GM06990 (cell line): ENCODE measurements around the gene SLC9A8.
A peak's percentile ranks its signal among the peaks of the same experiment; 100 is the strongest.

Experiments used
- DNase-seq: peaks from one replicate; pipeline ENCODE4 v3.0.0-alpha.2; 2011; ENCODE audit not compliant: insufficient read length; ENCODE audit errors: extremely low read depth
- H3K27me3 ChIP-seq: replicated peaks from 2 replicates; pipeline ENCODE4 v1.6.0; 2011; ENCODE audit warnings: low read length; ENCODE audit not compliant: control insufficient read depth, insufficient read depth
- H3K36me3 ChIP-seq: 2 replicates; pipeline ENCODE4 v1.5.1; 2011; ENCODE audit warnings: low read length; ENCODE audit not compliant: control insufficient read depth, insufficient read depth
- H3K4me3 ChIP-seq: replicated peaks from 2 replicates; pipeline ENCODE4 v1.5.1; 2011; ENCODE audit warnings: low read depth, mild to moderate bottlenecking, control low read depth, low read length
- TF ChIP-seq, protein P1 (sequence below): IDR thresholded peaks from 2 replicates; pipeline ENCODE4 v1.5.1; 2011; ENCODE audit warnings: low read length, control low read depth, mild to moderate bottlenecking, inconsistent platforms; ENCODE audit not compliant: insufficient read depth, poor library complexity, severe bottlenecking

Gene SLC9A8

DNA sequence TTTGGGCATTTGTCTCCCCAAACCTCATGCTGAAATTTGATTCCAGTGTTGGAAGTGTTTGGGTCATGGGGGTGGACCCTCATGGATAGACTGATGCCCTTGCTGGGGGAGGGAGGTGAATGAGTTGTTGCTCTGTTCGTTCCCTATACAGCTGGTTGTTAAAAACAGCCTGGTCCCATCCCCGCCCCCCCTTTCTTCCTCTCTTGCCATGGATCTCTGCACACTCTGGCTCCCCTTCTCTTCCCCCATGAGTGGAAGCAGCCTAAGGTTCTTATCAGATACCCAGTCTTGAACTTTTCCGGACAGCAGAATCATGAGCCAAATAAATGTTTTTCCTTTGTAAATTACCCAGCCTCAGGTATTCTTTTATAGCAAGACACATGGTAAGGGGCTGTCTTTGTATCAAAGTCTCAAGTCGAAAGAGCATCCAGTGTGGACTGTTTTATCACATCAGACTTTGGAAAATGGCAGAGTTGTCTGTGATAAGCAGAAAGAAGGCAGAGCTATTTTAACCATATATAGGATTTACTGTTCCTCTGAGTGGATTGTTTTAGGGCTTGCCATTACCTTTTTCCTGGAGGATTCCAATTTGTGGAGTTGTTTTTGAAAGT, 31.2 kb downstream of the SLC9A8 start:
- Histone ChIP-seq H3K36me3 (peaks cover 3% of the 10 kb centered on the region), H3K4me3 (no peak overlapping the region), H3K27me3 (no peaks in the 10 kb centered on the region)
- TF ChIP-seq, protein P1, sequence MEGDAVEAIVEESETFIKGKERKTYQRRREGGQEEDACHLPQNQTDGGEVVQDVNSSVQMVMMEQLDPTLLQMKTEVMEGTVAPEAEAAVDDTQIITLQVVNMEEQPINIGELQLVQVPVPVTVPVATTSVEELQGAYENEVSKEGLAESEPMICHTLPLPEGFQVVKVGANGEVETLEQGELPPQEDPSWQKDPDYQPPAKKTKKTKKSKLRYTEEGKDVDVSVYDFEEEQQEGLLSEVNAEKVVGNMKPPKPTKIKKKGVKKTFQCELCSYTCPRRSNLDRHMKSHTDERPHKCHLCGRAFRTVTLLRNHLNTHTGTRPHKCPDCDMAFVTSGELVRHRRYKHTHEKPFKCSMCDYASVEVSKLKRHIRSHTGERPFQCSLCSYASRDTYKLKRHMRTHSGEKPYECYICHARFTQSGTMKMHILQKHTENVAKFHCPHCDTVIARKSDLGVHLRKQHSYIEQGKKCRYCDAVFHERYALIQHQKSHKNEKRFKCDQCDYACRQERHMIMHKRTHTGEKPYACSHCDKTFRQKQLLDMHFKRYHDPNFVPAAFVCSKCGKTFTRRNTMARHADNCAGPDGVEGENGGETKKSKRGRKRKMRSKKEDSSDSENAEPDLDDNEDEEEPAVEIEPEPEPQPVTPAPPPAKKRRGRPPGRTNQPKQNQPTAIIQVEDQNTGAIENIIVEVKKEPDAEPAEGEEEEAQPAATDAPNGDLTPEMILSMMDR, result no peak
- DNase-seq, result no peak

DNA sequence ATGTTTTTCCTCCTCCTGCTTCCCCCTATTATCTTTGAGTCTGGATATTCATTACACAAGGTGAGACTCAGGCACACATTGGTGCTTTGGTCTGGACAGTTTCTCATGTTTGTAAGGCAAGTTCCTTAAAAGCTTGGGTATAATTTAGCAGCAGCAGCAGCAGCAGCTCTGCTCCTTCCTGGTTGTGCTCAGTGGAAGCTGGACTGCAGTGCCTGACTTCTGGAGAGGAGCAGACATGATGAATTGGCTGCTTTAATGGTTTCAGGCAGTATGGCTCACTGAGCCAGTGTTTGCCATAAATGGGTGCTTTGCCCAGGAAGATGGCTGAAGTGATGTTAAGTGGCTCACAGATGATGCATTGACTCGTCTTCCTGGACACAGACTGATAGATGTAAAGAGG, 32.4 kb downstream of the SLC9A8 start:
- no peak overlapping the region for H3K4me3 ChIP-seq
- no peaks in the 10 kb centered on the region for H3K27me3 ChIP-seq
- no peak for DNase-seq
- TF ChIP-seq, protein P1, result no peak
- peaks cover 5% of the 10 kb centered on the region for H3K36me3 ChIP-seq

DNA sequence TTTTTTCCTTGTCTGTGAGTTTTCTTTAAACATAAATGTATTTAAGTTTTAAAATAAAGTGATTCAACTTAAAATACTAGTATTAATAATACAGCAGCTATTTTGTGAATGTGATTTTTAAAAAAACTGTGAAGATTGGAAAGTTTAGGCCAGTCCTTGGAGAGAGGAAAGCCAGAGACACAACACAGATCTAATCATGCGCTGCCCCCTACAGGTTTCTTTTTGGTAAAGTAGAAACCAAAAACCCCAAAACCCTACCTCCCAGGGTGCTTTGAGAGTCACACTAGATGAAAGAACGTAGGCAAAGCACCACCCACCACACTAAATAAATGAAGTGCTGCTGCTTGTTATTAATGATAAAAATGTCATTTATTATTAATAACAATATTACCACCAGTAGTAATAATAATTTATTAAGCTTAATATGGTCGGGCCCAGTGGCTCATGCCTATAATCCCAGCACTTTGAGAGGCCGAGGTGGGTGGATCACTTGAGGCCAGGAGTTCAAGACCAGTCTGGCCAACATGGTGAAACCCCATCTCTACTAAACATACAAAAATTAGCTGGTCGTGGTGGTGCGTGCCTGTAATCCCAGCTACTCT, 33.7 kb downstream of the SLC9A8 start:
- Histone ChIP-seq H3K27me3 (no peaks in the 10 kb centered on the region), H3K36me3 (peaks cover 4% of the 10 kb centered on the region), H3K4me3 (no peak overlapping the region)
- TF ChIP-seq, protein P1, result peak; percentile 60
- no peak for DNase-seq

DNA sequence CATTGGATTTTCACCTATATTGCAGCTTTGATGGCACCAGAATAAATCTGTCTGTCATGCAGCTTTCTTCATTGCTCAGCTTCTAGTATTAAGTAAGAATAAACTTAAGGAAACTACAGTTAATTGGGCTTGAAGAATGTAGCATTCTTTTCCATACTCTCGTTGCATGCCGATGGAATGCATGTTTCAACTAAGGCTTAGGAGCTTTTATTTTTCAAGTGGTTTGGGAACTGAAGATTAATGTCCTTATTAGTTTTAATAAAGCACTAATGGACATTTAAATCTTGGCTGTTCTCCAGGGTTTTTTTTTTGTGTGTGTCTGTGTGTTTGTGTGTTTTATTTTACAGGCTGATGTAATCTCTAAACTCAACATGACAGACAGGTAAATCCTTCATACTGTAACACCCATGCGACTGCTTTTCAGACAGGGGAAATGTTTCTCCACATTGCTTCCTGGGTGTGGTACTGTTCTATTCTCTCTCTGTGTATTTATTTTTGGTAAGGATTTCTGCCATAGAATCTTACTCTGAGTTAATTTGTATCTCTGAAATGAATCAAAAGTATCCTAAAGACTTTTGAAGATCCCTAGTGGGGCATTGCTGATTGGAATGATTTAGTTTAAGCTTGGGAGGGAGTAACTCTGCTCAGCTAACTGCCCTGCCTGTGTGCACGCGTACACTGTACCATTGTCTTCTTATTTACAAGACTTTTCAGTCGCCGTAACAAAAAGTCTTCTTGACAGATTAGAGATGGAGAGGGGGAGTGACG, 38.0 kb downstream of the SLC9A8 start:
- Histone ChIP-seq H3K27me3 (no peaks in the 10 kb centered on the region), H3K4me3 (no peak overlapping the region), H3K36me3 (peaks cover 21% of the 10 kb centered on the region)
- no peak for DNase-seq
- TF ChIP-seq, protein P1, result no peak

DNA sequence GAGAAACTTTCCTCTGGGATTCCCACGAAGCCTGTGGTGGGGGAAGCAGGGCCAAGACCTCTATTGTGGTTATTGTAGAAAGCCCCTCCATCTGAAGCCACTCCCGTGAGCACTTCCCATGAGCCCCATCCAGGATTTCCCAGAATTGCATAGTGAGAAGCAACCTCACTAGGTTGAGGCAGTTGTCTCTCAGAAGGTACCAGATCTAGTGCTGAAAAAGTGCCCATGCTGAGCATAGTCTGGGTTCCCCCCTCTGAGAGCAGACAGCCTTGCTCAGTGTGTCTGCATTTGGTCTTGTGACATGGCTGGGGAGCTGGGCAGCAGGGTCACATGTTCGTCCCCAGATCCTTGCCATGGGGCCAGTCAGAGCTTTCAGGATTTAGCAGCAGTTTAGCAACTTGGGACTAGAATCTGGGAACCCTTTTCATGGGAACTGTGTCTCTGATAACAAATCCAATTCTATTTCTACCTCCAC, 38.6 kb downstream of the SLC9A8 start:
- Histone ChIP-seq H3K4me3 (no peak overlapping the region), H3K36me3 (peaks cover 24% of the 10 kb centered on the region), H3K27me3 (no peaks in the 10 kb centered on the region)
- TF ChIP-seq, protein P1, result no peak
- no peak for DNase-seq
